Measurements from ENCODE around the gene BCLAF1.

BCLAF1 gene, protein sequence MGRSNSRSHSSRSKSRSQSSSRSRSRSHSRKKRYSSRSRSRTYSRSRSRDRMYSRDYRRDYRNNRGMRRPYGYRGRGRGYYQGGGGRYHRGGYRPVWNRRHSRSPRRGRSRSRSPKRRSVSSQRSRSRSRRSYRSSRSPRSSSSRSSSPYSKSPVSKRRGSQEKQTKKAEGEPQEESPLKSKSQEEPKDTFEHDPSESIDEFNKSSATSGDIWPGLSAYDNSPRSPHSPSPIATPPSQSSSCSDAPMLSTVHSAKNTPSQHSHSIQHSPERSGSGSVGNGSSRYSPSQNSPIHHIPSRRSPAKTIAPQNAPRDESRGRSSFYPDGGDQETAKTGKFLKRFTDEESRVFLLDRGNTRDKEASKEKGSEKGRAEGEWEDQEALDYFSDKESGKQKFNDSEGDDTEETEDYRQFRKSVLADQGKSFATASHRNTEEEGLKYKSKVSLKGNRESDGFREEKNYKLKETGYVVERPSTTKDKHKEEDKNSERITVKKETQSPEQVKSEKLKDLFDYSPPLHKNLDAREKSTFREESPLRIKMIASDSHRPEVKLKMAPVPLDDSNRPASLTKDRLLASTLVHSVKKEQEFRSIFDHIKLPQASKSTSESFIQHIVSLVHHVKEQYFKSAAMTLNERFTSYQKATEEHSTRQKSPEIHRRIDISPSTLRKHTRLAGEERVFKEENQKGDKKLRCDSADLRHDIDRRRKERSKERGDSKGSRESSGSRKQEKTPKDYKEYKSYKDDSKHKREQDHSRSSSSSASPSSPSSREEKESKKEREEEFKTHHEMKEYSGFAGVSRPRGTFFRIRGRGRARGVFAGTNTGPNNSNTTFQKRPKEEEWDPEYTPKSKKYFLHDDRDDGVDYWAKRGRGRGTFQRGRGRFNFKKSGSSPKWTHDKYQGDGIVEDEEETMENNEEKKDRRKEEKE

DNA sequence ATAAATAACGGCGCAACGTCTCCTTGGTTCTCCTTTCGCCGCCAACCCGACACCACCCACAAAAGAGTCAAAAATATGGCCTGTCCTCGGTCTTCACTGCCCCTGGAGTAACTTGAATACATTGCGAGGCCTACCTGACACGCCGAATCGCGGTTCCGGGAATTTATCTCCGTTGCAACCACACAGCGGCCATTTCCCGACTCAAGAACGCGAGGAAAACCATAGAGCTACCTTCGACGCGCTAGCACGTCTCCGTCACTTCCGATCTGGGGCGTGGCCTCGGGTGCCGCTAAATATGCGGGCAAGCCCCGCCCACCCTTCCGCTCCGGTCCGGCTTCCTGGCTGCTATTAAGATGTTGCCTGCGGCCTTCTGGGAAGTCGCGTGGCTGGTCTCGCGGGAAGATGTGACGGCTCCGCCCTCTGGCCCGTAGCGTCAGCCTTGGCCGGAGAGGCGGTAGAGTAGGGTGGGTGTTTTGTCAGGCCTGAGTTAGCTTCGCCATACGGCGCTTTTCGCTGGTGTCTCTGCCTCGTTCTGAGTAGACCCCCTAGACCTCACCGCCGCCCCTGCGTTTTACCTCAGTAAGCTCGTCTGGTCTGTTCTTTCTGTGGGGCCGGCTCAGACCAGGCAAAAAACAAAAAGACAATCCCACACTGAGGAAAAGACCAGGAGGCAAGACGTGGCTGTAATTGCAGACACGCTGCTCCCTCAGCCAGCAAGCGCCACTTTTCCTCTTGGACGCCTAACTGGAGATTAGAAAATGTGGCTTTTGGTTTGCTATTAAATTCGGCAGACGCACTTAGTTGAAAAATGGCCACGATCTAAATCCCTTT is at the start of gene BCLAF1:
TSS of gene BCLAF1 (minus strand) at position 268 of the 831 bp plus-strand sequence. CDS start 9,980 bp downstream, outside the sequence.
- ATAC-seq = peak; percentile 82 to 86

DNA sequence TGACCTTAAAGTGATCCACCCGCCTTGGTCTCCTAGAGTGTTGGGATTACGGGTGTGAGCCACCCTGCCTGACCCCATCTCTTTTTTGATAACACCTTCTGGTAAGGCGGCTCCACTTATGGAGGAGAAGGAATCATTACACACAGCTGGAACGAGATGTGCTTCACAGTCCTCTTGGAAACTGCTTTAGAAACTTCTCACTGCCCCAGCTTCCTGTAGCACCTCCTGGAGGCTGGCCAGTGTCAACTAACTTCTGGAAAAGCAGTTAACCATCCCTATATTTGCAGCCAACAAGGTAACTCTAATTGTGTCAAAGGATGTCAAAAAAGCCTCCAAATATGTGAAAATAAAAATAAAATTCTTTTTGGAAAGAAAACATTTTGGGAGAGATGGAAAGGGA is 48.8 kb upstream of the BCLAF1 start:
- ATAC-seq = no peak

DNA sequence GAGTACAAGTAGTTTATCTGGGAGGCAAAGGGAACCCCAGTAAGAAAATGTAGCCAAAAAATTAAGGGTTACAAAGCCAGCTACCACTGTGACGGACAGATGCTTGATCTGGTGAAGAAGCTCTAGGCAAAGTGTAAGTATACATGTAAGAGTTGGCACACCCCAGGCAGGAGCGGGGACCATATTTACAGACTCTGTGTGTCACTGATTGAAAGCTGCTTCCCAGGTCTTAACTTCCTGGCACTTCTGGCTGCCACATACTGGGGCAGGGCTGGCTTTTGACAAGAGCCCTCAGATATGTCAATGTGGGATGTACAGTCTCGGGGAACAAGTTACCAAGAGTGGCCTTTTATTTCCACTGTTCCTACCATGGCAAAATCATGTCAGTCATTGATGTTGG is 48.0 kb upstream of the BCLAF1 start:
- no peak for ATAC-seq

DNA sequence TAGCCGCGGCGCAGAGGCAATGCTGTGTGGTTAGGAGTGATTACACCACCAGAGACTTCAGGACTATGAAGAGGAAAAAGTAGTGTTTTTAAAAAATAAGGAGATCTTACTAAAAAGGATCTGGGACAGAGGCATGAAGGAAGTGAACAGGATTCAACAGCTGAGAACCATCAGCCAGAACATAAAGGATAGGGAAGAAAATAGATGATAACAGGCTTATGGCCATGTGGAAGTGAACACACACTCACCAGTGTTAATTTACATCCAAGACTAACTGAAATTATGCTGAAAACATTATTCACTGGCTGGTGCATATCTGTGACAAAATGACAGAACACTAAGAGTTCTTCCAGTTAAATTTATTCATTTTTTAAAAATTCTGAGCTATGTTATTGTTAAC is 47.5 kb upstream of the BCLAF1 start:
- ATAC-seq = no peak

DNA sequence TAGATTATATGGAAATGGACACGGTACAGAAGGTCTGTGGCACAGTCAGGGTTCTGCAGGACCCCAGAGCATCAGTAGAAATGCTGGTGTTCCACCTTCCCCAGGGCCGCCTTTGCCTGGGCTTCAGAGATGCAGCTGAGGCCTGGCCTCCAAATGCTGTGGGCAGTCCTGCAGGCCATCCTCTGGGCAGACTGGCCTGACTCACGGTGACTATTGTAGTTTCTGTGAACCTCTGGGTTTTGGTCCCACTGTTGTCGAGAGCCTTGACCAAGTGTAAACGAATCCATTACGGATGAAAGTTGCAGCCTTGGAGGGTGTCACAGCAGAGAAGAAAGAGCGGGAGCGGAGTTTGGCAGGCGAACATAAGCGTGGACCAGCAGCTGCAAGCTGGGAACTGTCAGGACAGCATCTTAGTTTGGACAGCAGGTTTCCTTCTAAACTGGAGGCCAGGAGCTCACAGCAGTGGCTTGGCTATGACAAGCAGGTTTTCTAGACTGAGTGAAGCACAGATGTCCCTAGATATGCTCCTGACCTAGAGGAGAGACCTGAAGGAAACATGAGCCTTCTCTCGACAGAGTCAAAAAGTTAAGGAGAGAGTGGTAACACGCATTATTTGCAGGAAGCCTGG is 46.2 kb upstream of the BCLAF1 start:
- ATAC-seq = no peak

DNA sequence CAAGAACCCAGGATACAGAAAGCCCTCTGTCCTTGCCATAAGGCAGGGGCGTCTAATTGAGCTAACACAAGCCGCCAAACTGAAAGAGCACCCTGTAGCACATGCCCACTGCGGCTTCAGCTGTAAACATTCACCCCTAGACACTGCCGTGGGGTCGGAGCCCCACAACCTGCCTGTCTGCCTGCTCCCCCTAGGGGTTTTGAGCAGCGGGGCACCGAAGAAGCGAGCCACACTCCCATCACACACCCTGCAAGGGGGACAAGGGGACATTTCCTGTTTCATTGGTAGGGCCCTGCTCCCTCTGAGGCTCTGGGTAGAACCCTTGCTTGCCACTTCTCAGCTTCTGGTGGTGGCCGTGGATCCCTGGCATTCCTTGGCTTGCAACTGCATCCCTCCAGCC is 45.2 kb upstream of the BCLAF1 start:
- no peak for ATAC-seq

DNA sequence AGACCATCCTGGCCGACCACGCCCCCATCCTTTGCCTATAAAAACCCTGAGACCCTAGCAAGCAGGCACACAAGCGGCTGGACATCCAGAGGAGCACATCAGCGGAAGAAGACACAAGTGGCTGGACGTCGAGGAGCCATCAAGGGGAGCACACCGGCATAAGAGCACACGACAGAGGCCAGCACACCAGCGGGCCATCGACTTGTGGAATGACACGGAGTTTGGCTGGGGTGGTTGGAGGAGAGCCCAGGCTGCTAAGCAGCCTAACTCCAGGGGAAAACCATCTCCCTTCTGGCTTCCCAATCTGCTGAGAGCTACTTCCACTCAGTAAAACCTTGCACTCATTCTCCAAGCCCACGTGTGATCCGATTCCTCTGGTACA is 44.8 kb upstream of the BCLAF1 start:
- ATAC-seq = no peak

DNA sequence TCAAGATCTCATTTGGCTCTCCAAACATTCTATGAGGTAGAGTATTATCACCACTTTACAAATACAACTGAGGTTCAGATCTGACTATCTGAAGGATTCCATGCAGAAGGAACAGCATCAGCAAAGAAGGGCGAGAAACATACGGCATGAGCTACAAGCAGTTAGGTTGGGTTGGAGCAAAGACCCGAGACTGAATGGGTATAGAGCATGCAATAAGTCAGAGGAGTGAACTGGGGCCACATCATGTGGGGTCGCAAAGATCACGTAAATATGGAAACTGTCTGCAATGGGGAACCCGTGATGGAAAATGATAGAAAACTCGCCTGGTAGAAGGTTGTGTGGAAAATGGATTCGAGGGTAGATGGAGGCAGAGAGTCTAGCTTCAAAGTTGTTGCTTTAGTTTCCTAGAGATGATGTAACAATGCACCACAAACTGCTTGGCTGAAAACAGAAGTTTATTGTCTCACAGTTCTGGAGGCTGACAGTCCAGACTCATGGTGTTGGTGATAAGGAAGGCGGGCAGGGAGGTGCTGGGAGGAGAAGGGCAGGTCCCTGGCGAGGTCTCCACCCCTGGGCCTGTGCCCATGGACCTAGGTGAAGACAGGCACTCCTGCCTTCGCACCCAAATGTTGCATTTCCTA is 44.3 kb upstream of the BCLAF1 start:
- ATAC-seq = no peak

DNA sequence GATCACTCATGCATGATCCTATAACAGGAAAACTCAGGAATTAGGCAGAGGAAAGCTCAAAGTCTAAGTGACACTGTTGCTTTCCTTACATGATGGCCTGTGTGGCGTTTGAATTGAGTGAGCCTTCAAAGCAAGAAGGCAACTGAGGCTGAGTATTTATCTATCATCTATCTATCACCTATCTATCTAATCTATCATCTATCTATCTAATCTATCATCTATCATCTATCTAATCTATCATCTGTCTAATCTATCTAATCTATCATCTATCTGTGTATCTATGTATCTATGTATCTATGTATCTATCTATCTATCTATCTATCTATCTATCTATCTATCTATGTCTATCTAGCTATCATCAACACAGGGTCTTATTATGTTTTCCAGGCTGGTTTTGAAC is 41.8 kb upstream of the BCLAF1 start:
- ATAC-seq = no peak

DNA sequence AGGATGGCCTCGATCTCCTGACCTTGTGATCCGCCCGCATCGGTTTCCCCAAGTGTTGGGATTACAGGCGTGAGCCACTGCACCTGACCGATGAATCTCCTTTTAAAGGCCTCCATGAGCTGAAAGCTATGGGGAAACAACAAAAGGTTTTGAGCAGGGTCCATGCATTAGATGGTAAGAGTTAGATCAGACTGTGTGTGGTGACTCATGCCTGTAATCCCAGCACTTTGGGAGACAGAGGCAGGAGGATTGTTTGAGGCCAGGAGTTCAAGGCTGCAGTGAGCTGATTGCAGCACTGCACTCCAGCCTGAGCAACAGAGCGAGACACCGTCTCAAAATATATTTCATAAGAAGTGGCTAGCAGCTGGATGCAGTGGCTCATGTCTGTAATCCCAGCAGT is 41.0 kb upstream of the BCLAF1 start:
- no peak for ATAC-seq

DNA sequence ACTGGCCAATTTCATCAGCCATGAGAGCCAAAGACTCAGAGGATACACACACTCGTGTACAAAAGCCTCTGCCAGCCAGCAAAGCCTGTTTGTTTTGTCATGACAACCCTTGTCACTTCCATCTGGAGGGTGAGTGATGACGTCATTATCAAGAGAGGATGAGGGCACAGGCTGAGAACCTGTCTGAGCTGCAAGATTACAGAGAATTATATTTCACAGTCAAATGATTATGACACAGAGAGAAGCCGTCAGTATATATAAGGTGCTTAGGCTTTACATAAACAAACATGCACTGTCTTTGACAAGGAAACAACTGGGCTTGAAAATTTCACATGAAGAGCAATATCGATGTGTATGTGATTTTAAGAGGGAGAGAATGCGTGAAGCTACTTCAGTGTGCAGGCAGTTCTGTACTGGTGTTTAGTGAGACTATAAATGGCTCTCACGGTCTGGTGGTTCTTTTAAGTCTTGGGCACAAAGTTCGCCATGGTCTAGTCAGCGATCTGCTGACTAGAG is 36.5 kb upstream of the BCLAF1 start:
- ATAC-seq = no peak

DNA sequence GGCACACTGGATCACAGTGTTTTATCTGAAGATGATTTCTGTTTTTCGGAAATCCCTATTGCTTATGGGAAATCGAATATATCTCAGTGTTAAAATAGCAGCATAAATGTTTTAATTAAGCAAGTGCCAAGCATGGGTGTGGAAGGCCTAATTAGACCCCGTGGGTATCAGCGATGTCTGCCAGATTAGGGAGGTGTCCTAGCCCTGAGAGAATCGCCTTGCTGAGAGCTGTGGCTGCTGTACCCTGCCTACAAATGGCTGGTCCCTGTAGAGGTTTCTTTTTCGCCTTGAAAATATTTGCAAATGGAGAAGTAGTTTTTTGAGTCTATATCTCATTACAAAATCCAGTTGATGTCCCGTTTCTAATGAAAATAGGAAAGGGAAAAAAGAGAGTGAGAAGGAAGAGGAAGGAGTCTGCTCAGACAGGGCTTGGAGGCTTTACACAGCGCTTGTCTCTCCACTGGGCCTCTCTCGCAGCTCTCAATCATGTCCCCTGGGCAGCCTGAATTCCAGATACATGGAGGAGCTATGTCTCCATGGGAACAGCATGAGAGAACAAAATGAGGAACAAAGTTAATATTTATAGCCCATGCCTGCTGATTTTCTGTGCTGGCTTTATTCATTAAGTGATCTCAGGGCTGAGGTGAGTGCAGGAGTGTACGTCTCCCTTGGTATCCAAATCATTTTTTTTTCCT is 35.2 kb upstream of the BCLAF1 start:
- ATAC-seq = no peak

DNA sequence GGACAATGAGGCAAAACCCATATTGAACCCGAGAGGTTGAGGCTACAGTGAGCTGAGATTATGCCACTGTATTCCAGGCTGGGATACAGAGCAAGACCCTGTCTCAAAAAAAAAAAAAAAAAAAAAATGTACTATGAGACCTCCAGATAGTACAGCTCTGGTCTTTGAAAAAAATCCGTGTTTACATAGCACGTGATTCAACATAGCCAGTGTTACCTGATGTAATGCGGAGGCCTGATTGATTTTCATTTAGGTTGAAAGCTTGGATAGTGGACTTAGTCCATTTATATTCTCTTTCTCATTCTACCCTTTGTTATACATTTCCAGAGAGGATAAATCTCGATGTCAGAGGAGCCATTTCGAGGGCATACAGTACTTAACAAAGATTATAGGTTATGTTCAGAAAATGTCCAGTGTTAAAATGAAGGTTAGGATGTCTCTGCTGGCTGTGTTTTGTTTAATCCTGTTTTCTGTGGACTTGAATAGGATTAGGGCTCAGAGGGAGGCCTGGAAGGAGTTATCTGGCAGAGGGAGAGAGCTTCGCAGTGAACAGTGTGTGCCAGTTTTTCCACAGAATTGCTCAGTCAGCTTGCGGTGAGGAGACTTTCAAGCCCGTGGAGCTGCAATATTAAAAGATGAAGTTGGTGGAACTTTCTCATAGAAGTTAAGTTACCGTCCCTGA is 33.9 kb upstream of the BCLAF1 start:
- no peak for ATAC-seq

DNA sequence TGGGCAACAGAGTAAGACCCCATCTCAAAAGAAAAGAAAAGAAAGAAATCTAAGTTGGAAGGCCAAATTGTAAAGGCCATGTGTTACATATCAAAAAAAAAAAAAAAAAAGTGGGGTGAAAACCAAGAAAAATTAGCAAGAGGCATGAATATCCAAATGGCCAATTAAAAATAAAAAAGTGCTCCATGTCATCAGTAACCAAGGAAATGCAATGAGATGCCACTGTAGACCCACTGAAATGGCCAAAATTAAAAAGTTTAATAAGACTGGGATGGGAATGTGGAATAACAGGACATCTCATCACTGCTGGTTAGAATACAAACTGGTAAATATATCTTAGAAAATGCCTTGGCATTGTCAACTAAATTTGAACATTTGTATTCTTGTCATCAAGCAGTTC is 30.1 kb upstream of the BCLAF1 start:
- no peak for ATAC-seq

DNA sequence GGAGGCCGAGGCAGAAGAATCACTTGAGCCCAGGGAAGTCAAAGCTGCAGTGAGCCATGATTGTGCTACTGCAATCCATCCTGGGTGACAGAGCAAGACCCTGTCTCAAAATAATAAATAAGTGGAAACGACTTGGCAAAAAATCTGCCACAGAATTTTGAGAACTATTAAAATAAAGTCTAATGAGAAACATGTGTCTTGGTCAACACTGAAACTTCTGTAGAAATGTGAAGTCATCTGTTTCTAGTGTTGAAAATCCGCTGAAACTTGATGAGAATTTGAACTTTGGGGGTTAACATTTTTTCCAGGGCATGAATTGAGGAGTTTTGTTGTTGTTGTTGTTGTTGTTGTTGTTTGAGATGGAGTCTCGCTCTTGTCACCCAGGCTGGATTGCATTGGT is 29.0 kb upstream of the BCLAF1 start:
- ATAC-seq = no peak

DNA sequence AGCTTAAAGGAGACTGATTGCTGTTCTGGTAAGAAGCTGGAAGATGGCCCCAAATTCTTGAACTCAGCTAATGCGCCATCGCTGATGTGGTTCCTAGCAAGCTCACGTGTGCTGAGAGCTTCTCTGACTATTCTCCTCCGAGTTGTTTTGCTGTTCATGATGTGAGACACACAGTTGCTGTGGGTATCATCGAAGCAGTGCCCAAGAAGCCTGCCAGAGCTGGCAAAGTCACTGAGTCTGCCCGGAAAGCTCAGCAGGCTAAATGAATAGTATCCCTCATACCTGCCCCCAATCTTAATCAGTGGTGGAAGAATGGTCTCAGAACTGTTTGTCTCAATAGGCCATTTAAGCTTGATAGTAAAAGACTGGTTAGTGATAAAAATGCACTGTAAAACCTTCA is 28.3 kb upstream of the BCLAF1 start:
- no peak for ATAC-seq

DNA sequence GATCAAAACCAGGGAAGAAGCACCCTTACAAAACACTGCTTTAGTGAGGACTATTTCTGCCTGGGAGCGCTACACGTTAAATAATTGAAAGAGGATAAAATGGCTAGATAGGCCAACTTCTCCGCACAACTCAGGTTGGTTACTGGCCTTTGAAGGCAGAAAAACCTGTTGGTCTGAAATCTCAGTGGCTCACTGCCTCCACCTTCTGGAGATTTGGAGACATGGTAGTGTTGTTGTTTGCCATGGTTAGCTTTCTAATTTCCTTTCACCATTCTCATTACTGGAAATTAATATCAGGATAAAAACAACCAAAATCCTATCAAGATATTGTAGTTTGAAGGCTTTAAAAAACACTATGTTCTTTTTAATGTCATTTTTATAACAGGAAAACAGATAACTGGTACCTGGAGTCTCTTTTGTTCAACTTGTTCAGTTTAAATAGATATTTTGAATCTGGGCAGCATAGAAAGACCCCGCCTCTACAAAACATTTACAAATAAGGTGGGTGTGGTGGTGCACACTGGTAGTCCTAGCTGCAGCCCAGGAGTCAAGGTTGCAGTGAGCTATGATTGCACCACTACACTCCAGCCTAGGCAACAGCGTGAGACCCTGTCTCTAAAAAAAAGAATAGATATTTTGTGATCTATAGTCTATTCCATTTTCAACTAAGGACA is 27.5 kb upstream of the BCLAF1 start:
- peak in 1 of 2 donors; percentile 49 for ATAC-seq

DNA sequence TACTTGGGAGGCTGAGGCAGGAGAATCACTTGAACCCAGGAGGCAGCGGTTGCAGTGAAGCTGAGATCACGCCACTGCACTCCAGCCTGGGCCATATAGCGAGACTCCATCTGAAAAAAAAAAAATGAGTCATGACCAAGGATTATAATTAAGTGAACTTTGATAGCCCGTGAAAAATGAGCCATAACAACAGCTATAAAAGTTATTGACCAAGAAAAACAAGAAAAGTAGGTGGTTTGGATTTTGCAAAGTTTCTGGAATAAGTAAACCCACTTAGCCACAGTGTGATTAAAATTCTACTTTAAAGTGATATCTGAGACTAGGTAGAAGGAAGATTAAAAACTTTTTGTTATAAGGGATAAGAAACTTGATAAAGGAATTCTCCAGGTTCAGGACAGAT is 25.9 kb upstream of the BCLAF1 start:
- no peak for ATAC-seq

DNA sequence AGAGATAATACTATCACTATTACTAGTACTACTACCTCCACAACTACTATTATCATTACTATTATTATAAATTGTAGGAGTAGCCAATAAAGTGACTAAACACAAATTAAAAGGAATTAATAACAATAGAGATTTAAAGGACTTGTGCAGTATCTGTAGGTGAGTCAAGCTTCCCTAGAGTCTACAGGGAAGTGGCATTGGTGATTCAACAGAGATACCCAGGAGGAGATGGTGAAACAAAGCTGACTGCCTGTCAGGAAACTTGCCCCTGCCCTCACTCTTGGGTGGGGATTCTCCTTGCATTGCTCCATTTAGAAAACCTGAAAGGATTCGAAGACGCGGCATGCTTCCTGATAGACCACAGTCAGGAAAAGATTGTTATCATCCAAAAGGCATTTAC is 23.3 kb upstream of the BCLAF1 start:
- no peak for ATAC-seq

DNA sequence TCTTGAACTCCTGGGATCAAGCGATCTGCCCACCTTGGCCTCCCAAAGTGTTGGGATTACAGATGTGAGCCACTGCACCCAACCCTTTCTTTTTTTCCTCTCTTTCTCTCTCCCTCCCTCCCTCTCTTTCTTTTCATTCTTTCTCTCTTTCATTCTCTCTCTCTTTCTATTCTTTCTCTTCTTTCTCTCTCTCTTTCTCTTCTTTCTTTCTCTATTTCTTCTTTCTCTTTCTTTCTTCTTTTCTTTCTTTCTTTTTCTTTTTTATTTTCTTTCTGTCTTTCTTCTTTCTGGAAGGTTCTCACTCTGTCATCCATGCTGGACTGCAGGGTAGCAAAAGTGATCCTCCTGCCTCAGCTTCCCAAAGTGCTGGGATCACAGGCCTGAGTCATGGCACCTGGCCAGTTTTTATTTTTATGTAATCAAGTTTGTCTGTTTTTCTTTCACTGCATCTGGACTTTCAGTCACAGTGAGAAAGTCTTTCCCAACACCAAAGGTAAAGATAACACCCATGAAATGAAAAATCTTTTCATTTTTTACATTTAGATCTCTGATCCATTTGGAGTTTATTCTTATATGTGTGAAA is 20.2 kb upstream of the BCLAF1 start:
- ATAC-seq = no peak

Measured in activated CD4-positive, CD25-positive, alpha-beta regulatory T cell treated with anti-CD3 and anti-CD28 coated beads, Interleukin-2, amount 50 U/mL, for 24 hours (primary cell).